H1 (cell line): Measurements from ENCODE around the gene AP2A1. TPM values are rescaled to one million over a fixed set of nuclear protein-coding genes. Genes with fewer than 3 reads are reported as not detected.

Experiments used
- CTCF ChIA-PET: fragments of 300-600 bp; sonication (Branson Sonifier 250); formaldehyde crosslinking; loops from one replicate; lab custom pipeline; 2021; ENCODE audit not compliant: partially characterized antibody; lab: Charles Lee
- POLR2A ChIA-PET: fragments of 300-600 bp; sonication (Branson Sonifier 250); formaldehyde crosslinking; loops from one replicate; lab custom pipeline; 2021; ENCODE audit warnings: inconsistent platforms; ENCODE audit not compliant: partially characterized antibody; lab: Charles Lee
- DNase-seq, 2 experiments: peaks; one replicate each; pipeline versions ENCODE4 v3.0.0 to v3.0.0-alpha.2; 2010 to 2022; ENCODE audit warnings: low spot score in 2 of 2, low read depth in 1 of 2, mixed read lengths in 1 of 2
- FAIRE-seq: peaks from 2 replicates; lab custom pipeline; 2011; peaks lifted over from hg19 to GRCh38; lab: Jason Lieb, UNC
- H2AFZ ChIP-seq: 2 replicates; pipeline ENCODE4 v1.8.1; 2012; ENCODE audit warnings: low read length, inconsistent platforms
- H2AK5ac ChIP-seq: 2 replicates; pipeline ENCODE4 v1.6.1; 2013; ENCODE audit warnings: low read depth, low read length
- H2BK120ac ChIP-seq: replicated peaks from 2 replicates; pipeline ENCODE3; 2013; ENCODE audit warnings: low read depth, low read length, inconsistent platforms
- H2BK12ac ChIP-seq: 2 replicates; pipeline ENCODE4 v1.6.1; 2013; ENCODE audit warnings: low read depth, low read length
- H2BK15ac ChIP-seq: 2 replicates; pipeline ENCODE4 v1.6.1; 2013; ENCODE audit warnings: low read length
- H2BK20ac ChIP-seq: 2 replicates; pipeline ENCODE4 v1.6.1; 2013; ENCODE audit warnings: low read length
- H2BK5ac ChIP-seq: 2 replicates; pipeline ENCODE4 v1.6.1; 2013; ENCODE audit warnings: low read depth, low read length
- H3K14ac ChIP-seq: 2 replicates; pipeline ENCODE4 v1.6.1; 2013; ENCODE audit warnings: inconsistent platforms; ENCODE audit not compliant: insufficient read length
- H3K18ac ChIP-seq: 2 replicates; pipeline ENCODE4 v1.6.1; 2013; ENCODE audit warnings: low read length; ENCODE audit errors: extremely low read depth
- H3K23ac ChIP-seq: 2 replicates; pipeline ENCODE4 v1.6.1; 2013; ENCODE audit warnings: inconsistent platforms; ENCODE audit not compliant: insufficient read length
- H3K23me2 ChIP-seq: 2 replicates; pipeline ENCODE4 v1.6.1; 2013; ENCODE audit warnings: low read depth, low read length
- H3K27ac ChIP-seq: 2 replicates; pipeline ENCODE4 v1.6.1; 2011; ENCODE audit warnings: low read depth, low read length, inconsistent platforms
- H3K27me3 ChIP-seq, 4 experiments: replicated peaks in 1 of 4; 1 replicate in 1 of 4; 2 replicates in 3 of 4; pipeline versions ENCODE4 v1.6.1 to v1.8.1; 2011 to 2013; ENCODE audit warnings: low read length in 3 of 4, mild to moderate bottlenecking in 3 of 4, inconsistent platforms in 2 of 4, mixed read lengths in 2 of 4, moderate library complexity in 1 of 4; ENCODE audit not compliant: control insufficient read depth in 3 of 4, insufficient read depth in 3 of 4; ENCODE audit errors: extremely low read depth in 1 of 4
- H3K36me3 ChIP-seq, 4 experiments: 2 replicates each; pipeline versions ENCODE4 v1.6.1 to v1.8.1; 2011 to 2013; ENCODE audit warnings: mild to moderate bottlenecking in 4 of 4, low read length in 3 of 4, moderate library complexity in 2 of 4, control low read depth in 1 of 4, inconsistent platforms in 1 of 4; ENCODE audit not compliant: insufficient read depth in 4 of 4, control insufficient read depth in 2 of 4
- H3K4ac ChIP-seq: replicated peaks from 2 replicates; pipeline ENCODE3; 2013; ENCODE audit warnings: low read length, low read depth, mixed read lengths, inconsistent platforms; ENCODE audit not compliant: insufficient read length
- H3K4me1 ChIP-seq, 4 experiments: replicated peaks in 1 of 4; 1 replicate in 1 of 4; 2 replicates in 3 of 4; pipeline versions ENCODE4 v1.6.1 to v1.8.1; 2011 to 2013; ENCODE audit warnings: low read length in 3 of 4, inconsistent platforms in 2 of 4, mixed read lengths in 1 of 4; ENCODE audit not compliant: insufficient read depth in 4 of 4, control insufficient read depth in 3 of 4
- H3K4me2 ChIP-seq, 2 experiments: 2 replicates each; pipeline versions ENCODE4 v1.6.1 to v1.8.1; 2011 to 2013; ENCODE audit warnings: low read depth in 2 of 2, low read length in 2 of 2, control low read depth in 1 of 2, inconsistent platforms in 1 of 2, mild to moderate bottlenecking in 1 of 2; ENCODE audit not compliant: insufficient read depth in 1 of 2
- H3K4me3 ChIP-seq, 4 experiments: fragments of 200-600, 300-600 bp in 1 of 4; sonication (generic), shearing (Covaris generic), sonication (Bioruptor Twin) in 1 of 4; 2 replicates each; pipeline versions ENCODE4 v1.5.1 to v1.8.1; 2011 to 2016; ENCODE audit warnings: low read length in 4 of 4, low read depth in 3 of 4, control low read depth in 2 of 4, inconsistent platforms in 2 of 4, mild to moderate bottlenecking in 2 of 4, mixed read lengths in 1 of 4, moderate library complexity in 1 of 4; ENCODE audit not compliant: insufficient read depth in 2 of 4; ENCODE audit errors: extremely low read depth in 1 of 4
- H3K56ac ChIP-seq: replicated peaks from 2 replicates; pipeline ENCODE3; 2013; ENCODE audit warnings: low read depth, mild to moderate bottlenecking, mixed read lengths, low read length, inconsistent platforms; ENCODE audit not compliant: insufficient read length
- H3K79me1 ChIP-seq: 2 replicates; pipeline ENCODE4 v1.6.1; 2013; ENCODE audit warnings: low read depth, low read length, control low read depth
- H3K79me2 ChIP-seq, 2 experiments: 2 replicates each; pipeline versions ENCODE4 v1.6.1 to v1.8.1; 2012 to 2013; ENCODE audit warnings: low read length in 2 of 2, mild to moderate bottlenecking in 2 of 2, inconsistent platforms in 1 of 2; ENCODE audit not compliant: insufficient read depth in 2 of 2, control insufficient read depth in 1 of 2
- H3K9ac ChIP-seq, 4 experiments: replicated peaks in 1 of 4; 1 replicate in 1 of 4; 2 replicates in 3 of 4; pipeline versions ENCODE4 v1.6.1 to v1.8.1; 2011 to 2013; ENCODE audit warnings: low read depth in 3 of 4, low read length in 3 of 4, control low read depth in 2 of 4, mild to moderate bottlenecking in 2 of 4, moderate library complexity in 2 of 4, inconsistent platforms in 1 of 4; ENCODE audit errors: extremely low read depth in 1 of 4
- H3K9me3 ChIP-seq, 2 experiments: 2 replicates each; pipeline versions ENCODE4 v1.6.1 to v1.8.1; 2012 to 2013; ENCODE audit warnings: mild to moderate bottlenecking in 2 of 2, moderate library complexity in 2 of 2, control low read depth in 1 of 2, inconsistent platforms in 1 of 2, low read depth in 1 of 2, low read length in 1 of 2, mixed read lengths in 1 of 2; ENCODE audit not compliant: insufficient read depth in 2 of 2
- H4K20me1 ChIP-seq, 2 experiments: replicated peaks in 1 of 2; 2 replicates each; pipeline versions ENCODE3 to v1.8.1; 2011 to 2013; ENCODE audit warnings: inconsistent platforms in 2 of 2, low read length in 2 of 2, mild to moderate bottlenecking in 1 of 2; ENCODE audit not compliant: insufficient read depth in 2 of 2, control insufficient read depth in 1 of 2
- H4K5ac ChIP-seq: 2 replicates; pipeline ENCODE4 v1.6.1; 2013; ENCODE audit warnings: low read length, low read depth, mixed read lengths, inconsistent platforms; ENCODE audit not compliant: insufficient read length
- H4K8ac ChIP-seq: 2 replicates; pipeline ENCODE4 v1.8.0; 2013; ENCODE audit warnings: mild to moderate bottlenecking, moderate library complexity, low read length, inconsistent platforms; ENCODE audit not compliant: insufficient read depth; ENCODE audit errors: extremely low read depth
- H4K91ac ChIP-seq: replicated peaks from 2 replicates; pipeline ENCODE3; 2013; ENCODE audit warnings: low read length, mixed read lengths, inconsistent platforms; ENCODE audit not compliant: insufficient read length
- CHD2 ChIP-seq: IDR thresholded peaks from 2 replicates; pipeline ENCODE4 v1.6.1; 2012; ENCODE audit warnings: low read length, improper control_type of control experiment
- EP300 ChIP-seq, 2 experiments: IDR thresholded peaks; 1 replicate in 1 of 2; 2 replicates in 1 of 2; pipeline ENCODE4 v1.6.1; 2011 to 2012; ENCODE audit warnings: low read depth in 2 of 2, low read length in 2 of 2, mild to moderate bottlenecking in 2 of 2, borderline replicate concordance in 1 of 2, inconsistent platforms in 1 of 2, moderate library complexity in 1 of 2
- SP1 ChIP-seq: IDR thresholded peaks from 2 replicates; pipeline ENCODE4 v1.6.1; 2011; ENCODE audit warnings: low read depth, low read length
- SRF ChIP-seq: IDR thresholded peaks from 2 replicates; pipeline ENCODE4 v1.6.1; 2011; ENCODE audit warnings: mild to moderate bottlenecking, low read depth, low read length, moderate library complexity
- ZNF274 ChIP-seq: IDR thresholded peaks from 2 replicates; pipeline ENCODE4 v1.7.0; 2012; ENCODE audit warnings: low read length, borderline replicate concordance; ENCODE audit errors: extremely low read depth
- WGBS, 2 experiments: shearing (Covaris generic) in 1 of 2; methylation state at CpG; one replicate each; pipeline versions ENCODE4 v1.1.6 to v1.1.7; 2013 to 2015; ENCODE audit warnings: low lambda C conversion rate in 2 of 2, mixed read lengths in 2 of 2, inconsistent platforms in 1 of 2, low coverage in 1 of 2, missing lambda C conversion rate in 1 of 2; ENCODE audit not compliant: insufficient replicate concordance in 2 of 2, insufficient coverage in 1 of 2, insufficient read length in 1 of 2; ENCODE audit errors: extremely low coverage in 1 of 2, missing lambda C conversion rate in 1 of 2; 5-methylcytosine and 5-hydroxymethylcytosine counted together
- polyA plus RNA-seq, 7 experiments: library from polyadenylated mRNA; depleted of rRNA in 3 of 7; stranded (reverse) in 5 of 7; unstranded in 2 of 7; fragments of >200 nt in 5 of 7; fragments of 200-250 nt in 2 of 7; gene quantifications; 1 replicate in 5 of 7; 2 replicates in 1 of 7; 4 replicates in 1 of 7; pipeline versions ENCODE4 v1.2.1 to v1.2.3, GENCODE V29; 2011 to 2013; ENCODE audit warnings: missing spikeins in 2 of 7, mixed read lengths in 2 of 7
- total RNA-seq: library from RNA; stranded (reverse); fragmentation: NEBNext Ultra II Directional; extraction: Animal tissue kit (Norgen Biotek cat#: 25700); gene quantifications from 2 replicates; pipeline ENCODE4 v1.2.1, GENCODE V29; 2021
- TF ChIP-seq, protein P1 (sequence below): IDR thresholded peaks from 2 replicates; pipeline ENCODE4 v1.6.1; 2012; ENCODE audit warnings: inconsistent platforms
- TF ChIP-seq, protein P2 (sequence below): IDR thresholded peaks from 2 replicates; pipeline ENCODE4 v1.6.1; 2011; ENCODE audit warnings: low read length, improper control_type of control experiment
- TF ChIP-seq, protein P3 (sequence below): IDR thresholded peaks from 2 replicates; pipeline ENCODE4 v1.6.1; 2012; ENCODE audit warnings: inconsistent platforms

AP2A1 gene
- total and polyA plus RNA-seq, 2 of the 8 experiments (the other 6 are each of a cell fraction or from before 2014, with no cell fraction given) = 105 to 106 TPM

DNA sequence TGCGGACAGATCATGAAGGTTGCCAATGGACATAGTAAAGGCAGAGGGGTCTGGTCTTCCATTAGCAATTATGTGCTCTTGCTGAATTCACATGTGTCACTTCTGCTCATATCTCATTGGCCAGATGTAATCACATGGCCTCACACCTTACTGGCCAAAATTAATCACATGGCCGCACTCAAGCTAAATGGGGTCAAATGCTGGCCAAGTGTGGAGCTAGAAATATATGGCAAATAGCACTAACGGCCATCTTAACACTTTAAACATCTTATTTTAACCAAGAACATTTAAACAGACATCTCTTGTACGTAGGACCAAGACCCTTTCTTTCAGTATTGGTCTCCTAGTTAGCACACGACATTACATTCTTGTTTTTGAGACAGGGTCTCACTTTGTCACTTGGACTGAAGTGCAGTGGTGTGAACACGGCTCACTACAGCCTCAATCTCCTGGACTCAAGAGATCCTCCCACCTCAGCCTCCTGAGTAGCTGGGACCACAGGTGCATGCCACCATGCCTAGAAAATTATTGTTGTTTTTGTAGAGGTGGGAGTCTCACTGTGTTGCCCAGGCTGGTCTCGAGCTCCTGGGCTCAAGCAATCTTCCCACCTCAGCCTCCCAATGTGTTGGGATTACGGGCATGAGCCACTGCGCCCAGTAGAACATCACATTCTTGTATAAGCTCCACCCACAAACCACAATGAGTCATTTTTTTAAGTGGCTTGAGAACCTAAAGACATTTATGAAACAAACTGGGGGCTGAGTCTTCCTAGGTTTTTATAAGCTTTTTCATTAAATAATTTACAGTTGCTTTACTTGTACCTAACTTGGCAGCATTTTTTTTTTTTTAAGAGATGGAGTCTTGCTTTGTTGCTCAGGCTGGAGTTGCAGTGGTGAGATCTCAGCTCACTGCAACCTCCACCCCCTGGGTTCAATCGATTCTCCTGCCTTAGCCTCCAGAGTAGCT is 81.2 kb downstream of the AP2A1 start:
- H3K23me2 ChIP-seq = peaks cover 10% of the 10 kb centered on the region; the same call in 1 of the 2 replicates
- WGBS, 2 experiments = 89% methylated on average over 10 of the region's 10 CpGs; no CpG with 5 or more reads in 1 of the 2 experiments
- no peak overlapping the region for H4K91ac ChIP-seq
- peaks cover 13 to 14% of the 10 kb centered on the region in 2 experiments for H3K79me2 ChIP-seq
- no peaks in the 10 kb centered on the region; a peak in 1 of 7 replicates for H3K27me3 ChIP-seq
- H3K14ac ChIP-seq = no peak overlapping the region
- no peak for FAIRE-seq
- no peak overlapping the region for H2BK20ac ChIP-seq
- TF ChIP-seq, protein P1, sequence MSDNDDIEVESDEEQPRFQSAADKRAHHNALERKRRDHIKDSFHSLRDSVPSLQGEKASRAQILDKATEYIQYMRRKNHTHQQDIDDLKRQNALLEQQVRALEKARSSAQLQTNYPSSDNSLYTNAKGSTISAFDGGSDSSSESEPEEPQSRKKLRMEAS = peak; percentile 57; the same call in 1 of the 2 replicates
- TF ChIP-seq SRF = no peak
- TF ChIP-seq, protein P2, sequence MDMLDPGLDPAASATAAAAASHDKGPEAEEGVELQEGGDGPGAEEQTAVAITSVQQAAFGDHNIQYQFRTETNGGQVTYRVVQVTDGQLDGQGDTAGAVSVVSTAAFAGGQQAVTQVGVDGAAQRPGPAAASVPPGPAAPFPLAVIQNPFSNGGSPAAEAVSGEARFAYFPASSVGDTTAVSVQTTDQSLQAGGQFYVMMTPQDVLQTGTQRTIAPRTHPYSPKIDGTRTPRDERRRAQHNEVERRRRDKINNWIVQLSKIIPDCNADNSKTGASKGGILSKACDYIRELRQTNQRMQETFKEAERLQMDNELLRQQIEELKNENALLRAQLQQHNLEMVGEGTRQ = peak; percentile 35; the same call in 1 of the 2 replicates
- TF ChIP-seq ZNF274 = no peak
- no peak for TF ChIP-seq CHD2
- TF ChIP-seq, protein P3, sequence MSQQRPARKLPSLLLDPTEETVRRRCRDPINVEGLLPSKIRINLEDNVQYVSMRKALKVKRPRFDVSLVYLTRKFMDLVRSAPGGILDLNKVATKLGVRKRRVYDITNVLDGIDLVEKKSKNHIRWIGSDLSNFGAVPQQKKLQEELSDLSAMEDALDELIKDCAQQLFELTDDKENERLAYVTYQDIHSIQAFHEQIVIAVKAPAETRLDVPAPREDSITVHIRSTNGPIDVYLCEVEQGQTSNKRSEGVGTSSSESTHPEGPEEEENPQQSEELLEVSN = peak; percentile 49; the same call in 1 of the 2 replicates
- TF ChIP-seq EP300 (IDR thresholded peaks at IDR 0.05; ENCODE audit: borderline replicate concordance in 1 of 2, low read depth in 2 of 2, low read length in 2 of 2) = no peak
- TF ChIP-seq SP1 = no peak
- no peak overlapping the region for H3K9ac ChIP-seq
- H4K20me1 ChIP-seq = peaks cover 10 to 13% of the 10 kb centered on the region in 2 experiments
- peaks cover 13% of the 10 kb centered on the region for H3K79me1 ChIP-seq
- ChIA-PET POLR2A (interaction anchor here (0.9 to 12.4 kb wide), 10 partner anchors 9 to 218 kb away, joined by 3 to 247 read pairs (median 4); partner anchors contain the start of gene PNKP), CTCF (interaction anchor here (0.5 to 2.5 kb wide), 5 partner anchors 10 to 276 kb away, joined by 3 to 9 read pairs (median 4); partner anchors contain the start of gene FUZ)
- no peak overlapping the region; the same call in 1 of the 2 replicates for H4K8ac ChIP-seq
- H2AK5ac ChIP-seq = no peak overlapping the region
- H3K36me3 ChIP-seq = peaks cover 0 to 7% (median 1%) of the 10 kb centered on the region in 4 experiments; a peak in 2 of 8 replicates
- H3K4ac ChIP-seq = no peak overlapping the region
- H2BK12ac ChIP-seq = no peak overlapping the region
- H2BK120ac ChIP-seq = no peak overlapping the region
- H3K9me3 ChIP-seq = no peaks in the 10 kb centered on the region
- H3K56ac ChIP-seq = no peak overlapping the region
- no peak overlapping the region for H3K4me2 ChIP-seq
- no peak overlapping the region for H3K23ac ChIP-seq
- no peak overlapping the region for H3K27ac ChIP-seq
- no peak overlapping the region for H2BK5ac ChIP-seq
- H3K18ac ChIP-seq = no peak overlapping the region
- DNase-seq = no peak
- H3K4me3 ChIP-seq = no peak overlapping the region
- no peak overlapping the region for H4K5ac ChIP-seq
- no peak overlapping the region for H2BK15ac ChIP-seq
- no peak overlapping the region for H2AFZ ChIP-seq
- H3K4me1 ChIP-seq = peaks cover 3 to 9% (median 6%) of the 10 kb centered on the region in 4 experiments
